ENCODE results near the gene PI3.
"Not testable (repeated sequence)": the region's sequence is repeated elsewhere in the genome, so short reads cannot be mapped to it uniquely, and the experiment has no call there.

PI3 gene

GRCh38 chr20:45153752-45154151 is 20.9 kb upstream of the PI3 start:
- Histone ChIP-seq H3K27me3 (ENCODE audit: low read depth, low read length) (no peaks in the 10 kb centered on the region), H3K4me2 (ENCODE audit: low read length) (peak overlapping the region; percentile 57), H3K4me1 (ENCODE audit: low read length) (peaks cover 46% of the 10 kb centered on the region), H3K9ac (ENCODE audit: low read length) (peak overlapping the region; percentile 26; the same call in 1 of the 2 replicates), H3K36me3 (replicated peaks; ENCODE audit: low read depth, low read length) (peaks cover 22% of the 10 kb centered on the region), H4K20me1 (ENCODE audit: insufficient read depth, low read length) (no peaks in the 10 kb centered on the region), H3K9me3 (ENCODE audit: insufficient read depth, low read length) (peaks cover 26% of the 10 kb centered on the region), H3K27ac (ENCODE audit: low read length) (peak overlapping the region; percentile 82), H3K79me2 (ENCODE audit: low read length) (no peaks in the 10 kb centered on the region), H2AFZ (ENCODE audit: low read depth, low read length) (no peak overlapping the region), H3K4me3 (ENCODE audit: low read length) (peak overlapping the region; percentile 34)
- no peak for TF ChIP-seq EZH2phosphoT487 (IDR thresholded peaks at IDR 0.05; ENCODE audit: low read depth)
- no peak for TF ChIP-seq CTCF (IDR thresholded peaks at IDR 0.05; ENCODE audit: low read depth, low read length)

GRCh38 chr20:45154183-45154582 is 20.5 kb upstream of the PI3 start:
- peak overlapping the region; percentile 26; the same call in 1 of the 2 replicates for H3K9ac ChIP-seq (ENCODE audit: low read length)

GRCh38 chr20:45154794-45155193 is 19.9 kb upstream of the PI3 start:
- Histone ChIP-seq H3K4me1 (ENCODE audit: low read length) (peaks cover 46% of the 10 kb centered on the region), H3K36me3 (replicated peaks; ENCODE audit: low read depth, low read length) (peaks cover 22% of the 10 kb centered on the region), H3K27ac (ENCODE audit: low read length) (peak overlapping the region; percentile 82), H3K4me2 (ENCODE audit: low read length) (peak overlapping the region; percentile 57), H3K9me3 (ENCODE audit: insufficient read depth, low read length) (peaks cover 37% of the 10 kb centered on the region), H3K4me3 (ENCODE audit: low read length) (peak overlapping the region; percentile 29; the same call in 1 of the 2 replicates)
- H3K9ac ChIP-seq (ENCODE audit: low read length); H3K27me3 ChIP-seq (ENCODE audit: low read depth, low read length); H4K20me1 ChIP-seq (ENCODE audit: insufficient read depth, low read length); H2AFZ ChIP-seq (ENCODE audit: low read depth, low read length); H3K79me2 ChIP-seq (ENCODE audit: low read length): not testable (repeated sequence)

More at GRCh38 chr20:45154183-45154582, 20.5 kb upstream of the PI3 start:
- Histone ChIP-seq H3K9me3 (ENCODE audit: insufficient read depth, low read length) (peaks cover 31% of the 10 kb centered on the region), H3K79me2 (ENCODE audit: low read length) (no peaks in the 10 kb centered on the region), H3K27me3 (ENCODE audit: low read depth, low read length) (no peaks in the 10 kb centered on the region), H3K4me2 (ENCODE audit: low read length) (peak overlapping the region; percentile 57), H3K4me1 (ENCODE audit: low read length) (peaks cover 46% of the 10 kb centered on the region), H3K27ac (ENCODE audit: low read length) (peak overlapping the region; percentile 82), H3K4me3 (ENCODE audit: low read length) (peak overlapping the region; percentile 29), H2AFZ (ENCODE audit: low read depth, low read length) (no peak overlapping the region), H3K36me3 (replicated peaks; ENCODE audit: low read depth, low read length) (peaks cover 22% of the 10 kb centered on the region), H4K20me1 (ENCODE audit: insufficient read depth, low read length) (no peaks in the 10 kb centered on the region)
- TF ChIP-seq EZH2phosphoT487 (IDR thresholded peaks at IDR 0.05; ENCODE audit: low read depth) = no peak
- peak; percentile 24 for TF ChIP-seq CTCF (IDR thresholded peaks at IDR 0.05; ENCODE audit: low read depth, low read length)

GRCh38 chr20:45156713-45157112 is 18.0 kb upstream of the PI3 start:
- Histone ChIP-seq H2AFZ (ENCODE audit: low read depth, low read length) (no peak overlapping the region), H3K4me3 (ENCODE audit: low read length) (no peak overlapping the region), H3K27me3 (ENCODE audit: low read depth, low read length) (no peaks in the 10 kb centered on the region), H3K36me3 (replicated peaks; ENCODE audit: low read depth, low read length) (peaks cover 22% of the 10 kb centered on the region), H3K79me2 (ENCODE audit: low read length) (no peaks in the 10 kb centered on the region), H3K9ac (ENCODE audit: low read length) (no peak overlapping the region), H3K4me1 (ENCODE audit: low read length) (peaks cover 35% of the 10 kb centered on the region), H3K9me3 (ENCODE audit: insufficient read depth, low read length) (peaks cover 41% of the 10 kb centered on the region), H3K27ac (ENCODE audit: low read length) (no peak overlapping the region), H4K20me1 (ENCODE audit: insufficient read depth, low read length) (no peaks in the 10 kb centered on the region), H3K4me2 (ENCODE audit: low read length) (no peak overlapping the region)
- TF ChIP-seq CTCF (IDR thresholded peaks at IDR 0.05; ENCODE audit: low read depth, low read length) = no peak
- TF ChIP-seq EZH2phosphoT487 (IDR thresholded peaks at IDR 0.05; ENCODE audit: low read depth) = no peak

All from OCI-LY3 (cell line).